GM23338 (cell line): Measurements from ENCODE around the gene TGFBRAP1. TPM values are rescaled to one million over a fixed set of nuclear protein-coding genes. Genes with fewer than 3 reads are reported as not detected.

Experiments used
- ATAC-seq: fragments of 200-7000 bp; cut with Tn5 transposase; 3 replicates; pipeline ENCODE4 v1.9.1; 2020
- DNase-seq: peaks from one replicate; pipeline ENCODE4 v3.0.0-alpha.2; 2015; ENCODE audit warnings: low spot score
- H2AFZ ChIP-seq: fragments of 200-600 bp; sonication (generic); 2 replicates; pipeline ENCODE4 v1.8.0; 2016; ENCODE audit warnings: antibody characterized with exemption, mild to moderate bottlenecking, moderate library complexity
- H3F3A ChIP-seq: fragments of 200-600 bp; sonication (generic); replicated peaks from 2 replicates; pipeline ENCODE4 v1.8.0; 2017; ENCODE audit warnings: antibody characterized with exemption, mixed run types, low read depth
- H3K27ac ChIP-seq: fragments of 200-600 bp; sonication (generic); 2 replicates; pipeline ENCODE4 v1.6.1; 2016; ENCODE audit warnings: low read depth
- H3K27me3 ChIP-seq: fragments of 200-600 bp; sonication (generic); 2 replicates; pipeline ENCODE4 v1.8.0; 2016; ENCODE audit warnings: mild to moderate bottlenecking, mixed run types, moderate library complexity; ENCODE audit not compliant: insufficient read depth
- H3K36me3 ChIP-seq: fragments of 200-600 bp; sonication (generic); 2 replicates; pipeline ENCODE4 v1.8.0; 2016; ENCODE audit warnings: mild to moderate bottlenecking; ENCODE audit not compliant: insufficient read depth
- H3K4me1 ChIP-seq: fragments of 200-600 bp; sonication (generic); 2 replicates; pipeline ENCODE4 v1.8.0; 2016; ENCODE audit warnings: mild to moderate bottlenecking, moderate library complexity; ENCODE audit not compliant: insufficient read depth
- H3K4me2 ChIP-seq: fragments of 200-600 bp; sonication (generic); 2 replicates; pipeline ENCODE4 v1.7.1; 2017; ENCODE audit warnings: mixed run types
- H3K4me3 ChIP-seq: fragments of 200-600 bp; sonication (generic); 2 replicates; pipeline ENCODE4 v1.6.1; 2016; ENCODE audit warnings: mixed run types
- H3K79me2 ChIP-seq: fragments of 200-600 bp; sonication (generic); replicated peaks from 2 replicates; pipeline ENCODE4 v1.8.0; 2017; ENCODE audit warnings: mild to moderate bottlenecking; ENCODE audit not compliant: insufficient read depth
- H3K9me2 ChIP-seq: fragments of 200-600 bp; sonication (generic); 2 replicates; pipeline ENCODE4 v1.8.0; 2017; ENCODE audit not compliant: insufficient read depth
- H4K20me1 ChIP-seq: fragments of 200-600 bp; sonication (generic); replicated peaks from 2 replicates; pipeline ENCODE4 v1.8.0; 2017; ENCODE audit warnings: mild to moderate bottlenecking; ENCODE audit not compliant: insufficient read depth
- H3K27ac Mint-ChIP-seq: 2 replicates; pipeline ENCODE4 v1.8.0; 2020; ENCODE audit warnings: inconsistent platforms, mild to moderate bottlenecking, moderate library complexity, mixed read lengths
- H3K27me3 Mint-ChIP-seq: 3 replicates; pipeline ENCODE4 v1.8.0; 2022; ENCODE audit warnings: low read depth, mild to moderate bottlenecking, moderate library complexity, mixed read lengths, inconsistent platforms; ENCODE audit not compliant: insufficient read depth, poor library complexity
- H3K36me3 Mint-ChIP-seq: 3 replicates; pipeline ENCODE4 v1.8.0; 2021; ENCODE audit warnings: low read depth, mild to moderate bottlenecking, inconsistent platforms, moderate library complexity, mixed read lengths
- H3K4me1 Mint-ChIP-seq: 3 replicates; pipeline ENCODE4 v1.8.0; 2020; ENCODE audit warnings: mild to moderate bottlenecking, inconsistent platforms, mixed read lengths
- H3K4me3 Mint-ChIP-seq: 3 replicates; pipeline ENCODE4 v1.8.0; 2021; ENCODE audit warnings: moderate library complexity, mild to moderate bottlenecking, inconsistent platforms, mixed read lengths
- H3K9me3 Mint-ChIP-seq: 3 replicates; pipeline ENCODE4 v1.8.0; 2020; ENCODE audit warnings: moderate library complexity, mild to moderate bottlenecking, inconsistent platforms, mixed read lengths
- CREB1 ChIP-seq: fragments of 250-450 bp; sonication (Bioruptor Pico); IDR thresholded peaks from 2 replicates; pipeline ENCODE4 v1.5.0; 2020; ENCODE audit warnings: low read depth, mild to moderate bottlenecking, moderate library complexity
- CTCF ChIP-seq, 2 experiments: fragments of 200-600 bp in 1 of 2; sonication (generic) in 1 of 2; conservative IDR thresholded peaks; 2 replicates each; pipeline versions ENCODE4 v1.5.1 to v1.6.1; 2016 to 2017; ENCODE audit warnings: antibody characterized with exemption in 2 of 2, low read depth in 2 of 2, mild to moderate bottlenecking in 2 of 2, moderate library complexity in 1 of 2
- ETS1 ChIP-seq: IDR thresholded peaks from 2 replicates; pipeline ENCODE4 v1.6.1; 2016; ENCODE audit warnings: antibody characterized with exemption
- NANOG ChIP-seq: IDR thresholded peaks from 2 replicates; pipeline ENCODE4 v1.6.1; 2016; ENCODE audit warnings: antibody characterized with exemption, borderline replicate concordance
- REST ChIP-seq: IDR thresholded peaks from one replicate; pipeline ENCODE4 v1.6.1; 2018; ENCODE audit warnings: antibody characterized with exemption; ENCODE audit not compliant: unreplicated experiment
- STAT1 ChIP-seq: IDR thresholded peaks from one replicate; pipeline ENCODE4 v1.6.1; 2016; ENCODE audit warnings: antibody characterized with exemption; ENCODE audit not compliant: unreplicated experiment
- ZNF331 ChIP-seq: fragments of 250-450 bp; sonication (Bioruptor Pico); IDR thresholded peaks from 2 replicates; pipeline ENCODE4 v1.5.0; 2020; ENCODE audit warnings: low read depth, mild to moderate bottlenecking, moderate library complexity
- polyA plus RNA-seq: library from polyadenylated mRNA; unstranded; fragments of >200 nt; fragmentation: Nextera tagmentation; extraction: Ambion mirVana; gene quantifications from 2 replicates; pipeline ENCODE4 v1.2.1, GENCODE V29; 2016
- total RNA-seq: library from RNA; depleted of rRNA; stranded (reverse); fragments of >200 nt; shearing (Covaris generic); gene quantifications from 2 replicates; pipeline ENCODE4 v1.2.3, GENCODE V29; 2014

TGFBRAP1 gene
- total and polyA plus RNA-seq, 2 experiments from 2014 or later, result 6.3 to 23.5 TPM

DNA sequence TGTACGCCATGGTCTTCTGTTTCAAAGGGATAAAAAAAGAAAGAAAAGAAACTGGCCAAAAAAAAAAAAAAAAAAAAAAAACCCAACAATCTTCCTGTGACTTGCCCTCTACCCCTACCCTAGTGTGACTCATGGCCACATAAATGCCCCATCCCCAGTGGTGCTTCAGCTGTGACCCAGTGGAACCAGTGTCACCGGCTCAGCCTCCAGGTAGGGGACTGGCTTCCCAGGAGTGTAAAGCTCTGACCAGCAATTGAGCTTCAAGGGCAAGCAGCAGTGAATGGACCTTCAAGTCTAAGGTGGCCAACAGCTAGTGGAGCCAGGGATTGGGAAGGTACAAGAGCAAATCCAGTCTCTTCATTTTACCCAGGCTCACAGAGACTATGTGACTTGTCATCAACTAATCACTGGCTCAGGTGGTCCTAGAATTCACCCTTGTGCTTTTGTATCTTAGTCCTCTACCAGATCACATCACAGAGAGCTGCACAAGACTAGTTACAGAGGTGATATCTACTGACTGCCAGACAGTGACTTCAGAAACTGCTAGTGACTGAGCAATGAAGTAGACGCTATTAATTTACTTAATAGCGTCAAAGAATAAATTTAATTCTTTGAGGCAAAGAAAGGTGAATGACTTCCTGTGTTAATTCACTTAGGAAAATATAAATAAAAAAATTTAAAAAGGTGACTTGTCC is 1.3 kb upstream of the TGFBRAP1 start:
- H3K27me3 ChIP-seq, result peaks cover 14% of the 10 kb centered on the region
- H3K27me3 Mint-ChIP-seq, result peaks cover 10% of the 10 kb centered on the region
- peaks cover 33% of the 10 kb centered on the region for H3K79me2 ChIP-seq
- no peak for ATAC-seq
- H3K4me2 ChIP-seq, result peak overlapping the region; percentile 88; the same call in 1 of the 2 replicates
- no peaks in the 10 kb centered on the region for H4K20me1 ChIP-seq
- no peak for DNase-seq
- H3K4me3 Mint-ChIP-seq, result peak overlapping the region; percentile 81
- TF ChIP-seq REST (no peak), CREB1 (no peak)
- H2AFZ ChIP-seq, result no peak overlapping the region
- H3K9me2 ChIP-seq, result no peaks in the 10 kb centered on the region
- H3K9me3 Mint-ChIP-seq, result no peaks in the 10 kb centered on the region
- no peaks in the 10 kb centered on the region for H3K36me3 Mint-ChIP-seq
- H3K4me1 Mint-ChIP-seq, result peaks cover 13% of the 10 kb centered on the region
- H3F3A ChIP-seq, result no peaks in the 10 kb centered on the region
- no peak overlapping the region for H3K4me3 ChIP-seq
- no peaks in the 10 kb centered on the region for H3K36me3 ChIP-seq
- peaks cover 5% of the 10 kb centered on the region; the same call in 1 of the 2 replicates for H3K4me1 ChIP-seq
- H3K27ac Mint-ChIP-seq, result no peak overlapping the region
- H3K27ac ChIP-seq, result no peak overlapping the region

DNA sequence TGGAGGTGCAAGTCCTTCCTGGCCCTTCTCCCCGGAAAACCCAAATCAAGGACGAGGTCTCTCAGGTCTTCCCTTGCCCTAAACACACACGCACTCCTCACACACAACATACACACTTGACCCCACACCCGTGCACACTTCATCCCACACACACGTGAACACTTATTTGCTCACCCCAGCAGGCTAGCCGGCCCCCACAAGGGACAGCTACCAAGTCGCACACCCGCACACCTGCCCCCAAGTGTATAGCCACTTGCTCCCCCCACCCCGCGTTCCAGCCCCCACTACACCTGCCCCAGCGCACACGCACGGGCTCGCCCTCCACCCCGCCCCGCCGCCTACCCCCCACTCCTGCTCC is 359 bp downstream of the TGFBRAP1 start:
- H3K4me1 ChIP-seq, result peaks cover 12% of the 10 kb centered on the region
- no peaks in the 10 kb centered on the region for H3K9me3 Mint-ChIP-seq
- peak overlapping the region; percentile 94 for H3K27ac Mint-ChIP-seq
- H3F3A ChIP-seq, result no peaks in the 10 kb centered on the region
- peaks cover 48% of the 10 kb centered on the region for H3K79me2 ChIP-seq
- H3K4me3 ChIP-seq, result peak overlapping the region; percentile 61
- no peaks in the 10 kb centered on the region for H3K36me3 ChIP-seq
- H3K4me2 ChIP-seq, result peak overlapping the region; percentile 78
- peaks cover 14% of the 10 kb centered on the region for H3K27me3 ChIP-seq
- H3K27ac ChIP-seq, result no peak overlapping the region
- H3K4me3 Mint-ChIP-seq, result peak overlapping the region; percentile 95
- DNase-seq (no peak), ATAC-seq (no peak)
- H3K36me3 Mint-ChIP-seq, result peaks cover 8% of the 10 kb centered on the region; the same call in 2 of the 3 replicates
- H3K4me1 Mint-ChIP-seq, result peaks cover 27% of the 10 kb centered on the region
- peak overlapping the region; percentile 92; the same call in 1 of the 2 replicates for H2AFZ ChIP-seq
- H4K20me1 ChIP-seq, result no peaks in the 10 kb centered on the region; the same call in 1 of the 2 replicates
- no peaks in the 10 kb centered on the region for H3K9me2 ChIP-seq
- peaks cover 10% of the 10 kb centered on the region for H3K27me3 Mint-ChIP-seq
- TF ChIP-seq NANOG (no peak), REST (no peak), STAT1 (no peak), CTCF (conservative IDR thresholded peaks at IDR 0.05; ENCODE audit: low read depth in 2 of 2) (no peak), ETS1 (no peak), ZNF331 (CRISPR knock-in tag) (no peak)
